Measurements from ENCODE around the gene PKN3. TPM values are rescaled to one million over a fixed set of nuclear protein-coding genes. Genes with fewer than 3 reads are reported as not detected.

PKN3 gene
- total and polyA plus RNA-seq, 9 of the 15 experiments (the other 6 are each of a cell fraction or from before 2014, with no cell fraction given), result 0.82 to 49.2 (median 19.7) TPM

GRCh38 chr9:128723866-128724743 is 21.8 kb downstream of the PKN3 start, which contains the start of gene ZDHHC12 (continued):
- TF ChIP-seq, protein P1, sequence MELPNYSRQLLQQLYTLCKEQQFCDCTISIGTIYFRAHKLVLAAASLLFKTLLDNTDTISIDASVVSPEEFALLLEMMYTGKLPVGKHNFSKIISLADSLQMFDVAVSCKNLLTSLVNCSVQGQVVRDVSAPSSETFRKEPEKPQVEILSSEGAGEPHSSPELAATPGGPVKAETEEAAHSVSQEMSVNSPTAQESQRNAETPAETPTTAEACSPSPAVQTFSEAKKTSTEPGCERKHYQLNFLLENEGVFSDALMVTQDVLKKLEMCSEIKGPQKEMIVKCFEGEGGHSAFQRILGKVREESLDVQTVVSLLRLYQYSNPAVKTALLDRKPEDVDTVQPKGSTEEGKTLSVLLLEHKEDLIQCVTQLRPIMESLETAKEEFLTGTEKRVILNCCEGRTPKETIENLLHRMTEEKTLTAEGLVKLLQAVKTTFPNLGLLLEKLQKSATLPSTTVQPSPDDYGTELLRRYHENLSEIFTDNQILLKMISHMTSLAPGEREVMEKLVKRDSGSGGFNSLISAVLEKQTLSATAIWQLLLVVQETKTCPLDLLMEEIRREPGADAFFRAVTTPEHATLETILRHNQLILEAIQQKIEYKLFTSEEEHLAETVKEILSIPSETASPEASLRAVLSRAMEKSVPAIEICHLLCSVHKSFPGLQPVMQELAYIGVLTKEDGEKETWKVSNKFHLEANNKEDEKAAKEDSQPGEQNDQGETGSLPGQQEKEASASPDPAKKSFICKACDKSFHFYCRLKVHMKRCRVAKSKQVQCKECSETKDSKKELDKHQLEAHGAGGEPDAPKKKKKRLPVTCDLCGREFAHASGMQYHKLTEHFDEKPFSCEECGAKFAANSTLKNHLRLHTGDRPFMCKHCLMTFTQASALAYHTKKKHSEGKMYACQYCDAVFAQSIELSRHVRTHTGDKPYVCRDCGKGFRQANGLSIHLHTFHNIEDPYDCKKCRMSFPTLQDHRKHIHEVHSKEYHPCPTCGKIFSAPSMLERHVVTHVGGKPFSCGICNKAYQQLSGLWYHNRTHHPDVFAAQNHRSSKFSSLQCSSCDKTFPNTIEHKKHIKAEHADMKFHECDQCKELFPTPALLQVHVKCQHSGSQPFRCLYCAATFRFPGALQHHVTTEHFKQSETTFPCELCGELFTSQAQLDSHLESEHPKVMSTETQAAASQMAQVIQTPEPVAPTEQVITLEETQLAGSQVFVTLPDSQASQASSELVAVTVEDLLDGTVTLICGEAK (IDR thresholded peaks at IDR 0.05), result no peak
- TF ChIP-seq, protein P1 (CRISPR knock-in tag; IDR thresholded peaks at IDR 0.05), result no peak
- TF ChIP-seq CBX3 (IDR thresholded peaks at IDR 0.05; ENCODE audit: borderline replicate concordance in 1 of 2, low read length in 2 of 2) (peak in 1 of 2 experiments; percentile 91; a peak in 2 of 3 replicates), HDAC2 (IDR thresholded peaks at IDR 0.05) (peak; percentile 99), PHF20 (IDR thresholded peaks at IDR 0.05; ENCODE audit: partially characterized antibody) (peak; percentile 79), TFAM (CRISPR knock-in tag; conservative IDR thresholded peaks at IDR 0.05) (no peak), ESRRA (IDR thresholded peaks at IDR 0.05; ENCODE audit: borderline replicate concordance, low read depth) (peak; percentile 64), FUS (optimal IDR thresholded peaks at IDR 0.05; ENCODE audit: low read depth, low read length) (peak; percentile 21), SMARCA4 (IDR thresholded peaks at IDR 0.05) (no peak; the same call in 1 of the 2 replicates)
- TF ChIP-seq, protein P2, sequence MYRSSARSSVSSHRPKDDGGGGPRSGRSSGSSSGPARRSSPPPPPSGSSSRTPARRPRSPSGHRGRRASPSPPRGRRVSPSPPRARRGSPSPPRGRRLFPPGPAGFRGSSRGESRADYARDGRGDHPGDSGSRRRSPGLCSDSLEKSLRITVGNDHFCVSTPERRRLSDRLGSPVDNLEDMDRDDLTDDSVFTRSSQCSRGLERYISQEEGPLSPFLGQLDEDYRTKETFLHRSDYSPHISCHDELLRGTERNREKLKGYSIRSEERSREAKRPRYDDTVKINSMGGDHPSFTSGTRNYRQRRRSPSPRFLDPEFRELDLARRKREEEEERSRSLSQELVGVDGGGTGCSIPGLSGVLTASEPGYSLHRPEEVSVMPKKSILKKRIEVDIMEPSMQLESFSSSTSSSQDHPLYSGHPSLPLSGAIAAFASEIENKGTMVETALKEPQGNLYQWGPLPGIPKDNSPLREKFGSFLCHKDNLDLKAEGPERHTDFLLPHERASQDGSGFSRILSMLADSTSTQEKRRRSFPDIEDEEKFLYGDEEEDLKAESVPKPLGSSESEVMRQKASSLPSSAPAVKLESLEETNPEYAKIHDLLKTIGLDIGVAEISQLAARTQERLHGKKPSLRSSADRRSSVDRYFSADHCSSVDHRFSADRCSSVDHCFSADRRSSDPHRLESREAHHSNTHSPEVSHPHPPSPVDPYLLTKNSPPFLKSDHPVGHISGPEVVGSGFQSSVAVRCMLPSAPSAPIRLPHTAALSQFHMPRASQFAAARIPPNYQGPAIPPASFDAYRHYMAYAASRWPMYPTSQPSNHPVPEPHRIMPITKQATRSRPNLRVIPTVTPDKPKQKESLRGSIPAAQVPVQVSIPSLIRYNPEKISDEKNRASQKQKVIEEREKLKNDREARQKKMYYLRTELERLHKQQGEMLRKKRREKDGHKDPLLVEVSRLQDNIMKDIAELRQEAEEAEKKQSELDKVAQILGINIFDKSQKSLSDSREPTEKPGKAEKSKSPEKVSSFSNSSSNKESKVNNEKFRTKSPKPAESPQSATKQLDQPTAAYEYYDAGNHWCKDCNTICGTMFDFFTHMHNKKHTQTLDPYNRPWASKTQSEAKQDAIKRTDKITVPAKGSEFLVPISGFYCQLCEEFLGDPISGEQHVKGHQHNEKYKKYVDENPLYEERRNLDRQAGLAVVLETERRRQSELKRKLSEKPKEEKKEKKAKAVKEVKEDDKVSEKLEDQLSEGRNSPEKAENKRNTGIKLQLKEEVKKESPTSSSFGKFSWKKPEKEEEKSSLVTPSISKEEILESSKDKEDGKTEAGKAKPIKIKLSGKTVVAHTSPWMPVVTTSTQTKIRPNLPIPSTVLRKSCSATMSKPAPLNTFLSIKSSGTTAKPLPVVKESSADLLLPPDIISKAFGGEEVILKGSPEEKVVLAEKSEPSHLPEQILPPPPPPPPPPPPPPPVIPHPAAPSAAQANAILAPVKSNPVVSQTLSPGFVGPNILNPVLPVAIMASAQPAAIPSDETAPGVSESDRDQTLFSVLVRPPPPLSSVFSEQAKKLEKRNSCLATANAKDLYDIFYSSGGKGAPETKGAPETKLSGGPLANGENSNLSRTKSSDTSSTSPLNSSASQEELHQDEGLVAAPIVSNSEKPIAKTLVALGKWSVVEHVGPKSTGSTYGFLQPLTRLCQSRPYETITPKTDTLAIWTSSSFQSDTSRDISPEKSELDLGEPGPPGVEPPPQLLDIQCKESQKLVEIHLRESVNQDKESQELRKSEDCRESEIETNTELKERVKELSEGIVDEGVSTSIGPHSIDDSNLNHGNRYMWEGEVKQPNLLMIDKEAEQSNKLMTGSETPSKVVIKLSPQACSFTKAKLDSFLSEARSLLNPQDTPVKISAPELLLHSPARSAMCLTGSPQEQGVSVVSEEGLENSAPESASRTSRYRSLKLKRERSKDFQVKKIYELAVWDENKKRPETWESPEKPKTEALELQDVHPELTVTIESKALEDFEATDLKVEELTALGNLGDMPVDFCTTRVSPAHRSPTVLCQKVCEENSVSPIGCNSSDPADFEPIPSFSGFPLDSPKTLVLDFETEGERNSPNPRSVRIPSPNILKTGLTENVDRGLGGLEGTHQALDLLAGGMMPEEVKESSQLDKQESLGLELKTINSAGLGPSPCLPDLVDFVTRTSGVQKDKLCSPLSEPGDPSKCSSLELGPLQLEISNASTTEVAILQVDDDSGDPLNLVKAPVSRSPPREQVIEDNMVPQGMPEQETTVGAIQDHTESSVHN (IDR thresholded peaks at IDR 0.05; ENCODE audit: borderline replicate concordance in 1 of 2, low read depth in 1 of 2), result no peak

All from K562 (cell line).